Smooth muscle cell (in vitro differentiated cells): Measurements from ENCODE around the gene SAMM50. TPM values are rescaled to one million over a fixed set of nuclear protein-coding genes. Genes with fewer than 3 reads are reported as not detected.

Source experiments
- DNase-seq: peaks from one replicate; lab custom pipeline; 2025; ENCODE audit not compliant: unreplicated experiment; lab: John Stamatoyannopoulos, UW
- H2AFZ ChIP-seq: fragments of 200-600 bp; sonication (generic); 2 replicates; pipeline ENCODE4 v1.6.0; 2016; ENCODE audit warnings: antibody characterized with exemption, low read depth, mild to moderate bottlenecking
- H3F3A ChIP-seq: fragments of 200-600 bp; sonication (generic); 2 replicates; pipeline ENCODE4 v1.6.0; 2017; ENCODE audit warnings: antibody characterized with exemption, low read depth
- H3K27ac ChIP-seq: fragments of 200-600 bp; sonication (generic); 2 replicates; pipeline ENCODE4 v1.5.1; 2016; ENCODE audit warnings: low read depth, mild to moderate bottlenecking
- H3K27me3 ChIP-seq: fragments of 200-600 bp; sonication (generic); 2 replicates; pipeline ENCODE4 v1.6.1; 2016; ENCODE audit warnings: low read depth, mild to moderate bottlenecking
- H3K36me3 ChIP-seq: fragments of 200-600 bp; sonication (generic); 2 replicates; pipeline ENCODE4 v1.5.1; 2016; ENCODE audit warnings: low read depth
- H3K4me1 ChIP-seq: fragments of 200-600 bp; sonication (generic); 2 replicates; pipeline ENCODE4 v1.5.1; 2016; ENCODE audit warnings: low read depth
- H3K4me2 ChIP-seq: fragments of 200-600 bp; sonication (generic); 2 replicates; pipeline ENCODE4 v1.6.0; 2016; ENCODE audit warnings: mild to moderate bottlenecking
- H3K4me3 ChIP-seq: fragments of 200-600 bp; sonication (generic); 2 replicates; pipeline ENCODE4 v1.5.1; 2016; ENCODE audit warnings: mild to moderate bottlenecking
- H3K79me2 ChIP-seq: fragments of 200-600 bp; sonication (generic); 2 replicates; pipeline ENCODE4 v1.6.0; 2016; ENCODE audit warnings: low read depth, mild to moderate bottlenecking
- H3K9ac ChIP-seq: fragments of 200-600 bp; sonication (generic); 2 replicates; pipeline ENCODE4 v1.6.0; 2016; ENCODE audit warnings: low read depth
- H3K9me3 ChIP-seq: fragments of 200-600 bp; sonication (generic); replicated peaks from 2 replicates; pipeline ENCODE4 v1.5.1; 2016; ENCODE audit warnings: low read depth
- H4K20me1 ChIP-seq: fragments of 200-600 bp; sonication (generic); 2 replicates; pipeline ENCODE4 v1.6.0; 2016; ENCODE audit warnings: low read depth
- CTCF ChIP-seq: fragments of 200-600 bp; sonication (generic); IDR thresholded peaks from 2 replicates; pipeline ENCODE4 v1.5.1; 2017; ENCODE audit warnings: borderline replicate concordance, mild to moderate bottlenecking, antibody characterized with exemption; ENCODE audit not compliant: insufficient read depth, poor library complexity, severe bottlenecking
- WGBS: methylation state at CpG from one replicate; pipeline ENCODE4 v1.1.7; 2016; ENCODE audit warnings: low lambda C conversion rate; 5-methylcytosine and 5-hydroxymethylcytosine counted together
- polyA plus RNA-seq: library from polyadenylated mRNA; unstranded; fragments of >200 nt; fragmentation: Nextera tagmentation; extraction: Ambion mirVana; gene quantifications from 2 replicates; pipeline ENCODE4 v1.2.1, GENCODE V29; 2016
- total RNA-seq: library from RNA; depleted of rRNA; stranded (reverse); fragments of >200 nt; gene quantifications from 2 replicates; pipeline ENCODE4 v1.2.3, GENCODE V29; 2014

SAMM50 gene
- total and polyA plus RNA-seq, 2 experiments from 2014 or later: 43.6 to 56.1 TPM

DNA sequence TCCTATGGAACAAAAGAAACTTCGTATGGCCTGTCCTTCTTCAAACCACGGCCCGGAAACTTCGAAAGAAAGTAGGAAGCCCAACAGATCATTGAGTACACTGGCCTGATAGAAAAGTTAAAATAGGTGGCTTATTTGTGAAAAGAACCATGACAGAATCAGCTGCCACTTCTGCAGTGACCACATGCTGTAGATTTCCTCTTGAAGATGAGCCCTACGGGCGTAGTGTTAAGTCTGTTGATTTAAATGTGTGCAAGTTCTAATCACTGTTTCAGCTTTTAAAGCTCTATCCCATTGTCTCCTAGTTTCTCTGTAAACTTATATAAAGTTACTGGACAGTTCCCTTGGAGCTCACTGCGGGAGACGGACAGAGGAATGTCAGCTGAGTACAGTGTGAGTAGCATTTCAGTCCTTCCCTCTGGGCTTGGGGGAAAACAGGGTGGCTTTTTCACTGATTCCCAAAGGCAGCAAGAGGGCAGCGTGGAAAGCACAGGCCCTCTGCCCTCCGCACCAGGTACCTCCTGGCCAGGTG is 17.8 kb downstream of the SAMM50 start:
- no peaks in the 10 kb centered on the region for H3K79me2 ChIP-seq
- no peak for TF ChIP-seq CTCF
- H3K36me3 ChIP-seq: peaks cover 14% of the 10 kb centered on the region
- H2AFZ ChIP-seq: no peak overlapping the region
- no peaks in the 10 kb centered on the region for H3K27me3 ChIP-seq
- peaks cover 7% of the 10 kb centered on the region for H4K20me1 ChIP-seq
- no peaks in the 10 kb centered on the region for H3K9me3 ChIP-seq
- no peak overlapping the region for H3K9ac ChIP-seq
- H3K4me1 ChIP-seq: no peaks in the 10 kb centered on the region
- WGBS: 97% methylated on average over 10 of the region's 10 CpGs
- no peaks in the 10 kb centered on the region for H3F3A ChIP-seq
- no peak overlapping the region for H3K4me3 ChIP-seq
- H3K27ac ChIP-seq: no peak overlapping the region
- no peak for DNase-seq
- H3K4me2 ChIP-seq: no peak overlapping the region

- no peak overlapping the region for H3K9ac ChIP-seq
- H4K20me1 ChIP-seq: peaks cover 5% of the 10 kb centered on the region
- DNase-seq: no peak
- H2AFZ ChIP-seq: no peak overlapping the region
- no peak for TF ChIP-seq CTCF
- H3K27me3 ChIP-seq: no peaks in the 10 kb centered on the region
- peaks cover 14% of the 10 kb centered on the region for H3K36me3 ChIP-seq
- WGBS: 95% methylated on average over 19 of the region's 19 CpGs
- no peaks in the 10 kb centered on the region for H3K79me2 ChIP-seq
- H3F3A ChIP-seq: no peaks in the 10 kb centered on the region
- H3K4me2 ChIP-seq: no peak overlapping the region
- no peaks in the 10 kb centered on the region for H3K4me1 ChIP-seq
- H3K27ac ChIP-seq: no peak overlapping the region
- no peak overlapping the region for H3K4me3 ChIP-seq
- no peaks in the 10 kb centered on the region for H3K9me3 ChIP-seq
Observed at GRCh38 chr22:43974028-43974545, 18.8 kb downstream of the SAMM50 start.

- no peak overlapping the region for H3K27ac ChIP-seq
- H3K9me3 ChIP-seq: no peaks in the 10 kb centered on the region
- no peak overlapping the region for H3K4me2 ChIP-seq
- H3K4me3 ChIP-seq: no peak overlapping the region
- H3K4me1 ChIP-seq: no peaks in the 10 kb centered on the region
- no peaks in the 10 kb centered on the region for H3K79me2 ChIP-seq
- H3K27me3 ChIP-seq: no peaks in the 10 kb centered on the region
- H2AFZ ChIP-seq: no peak overlapping the region
- H3K36me3 ChIP-seq: peaks cover 14% of the 10 kb centered on the region
- no peak for DNase-seq
- WGBS: 75% methylated on average over 4 of the region's 4 CpGs
- no peak overlapping the region for H3K9ac ChIP-seq
- no peak for TF ChIP-seq CTCF
- no peaks in the 10 kb centered on the region for H3F3A ChIP-seq
- H4K20me1 ChIP-seq: peaks cover 3% of the 10 kb centered on the region
Observed at GRCh38 chr22:43975041-43975440, 19.8 kb downstream of the SAMM50 start.
